HG02610 (cell line): ENCODE data around the gene DIABLO.
"Not testable (repeated sequence)": the region's sequence is repeated elsewhere in the genome, so short reads cannot be mapped to it uniquely, and the experiment has no call there.

Experiments used
- ATAC-seq: cut with Tn5 transposase; IDR thresholded peaks from one replicate; pipeline ENCODE4 v1.9.1; 2021; ENCODE audit warnings: mild to moderate bottlenecking, moderate library complexity; ENCODE audit not compliant: unreplicated experiment

Gene DIABLO

GRCh38 chr12:122215771-122216170 is 10.1 kb downstream of the DIABLO start:
- ATAC-seq = no peak

GRCh38 chr12:122208073-122208820 is 17.6 kb downstream of the DIABLO start:
- ATAC-seq = no peak

- ATAC-seq = no peak
Observed at GRCh38 chr12:122207391-122207790, 18.5 kb downstream of the DIABLO start.

GRCh38 chr12:122206976-122207375 is 18.9 kb downstream of the DIABLO start:
- no peak for ATAC-seq

GRCh38 chr12:122206111-122206881 is 19.6 kb downstream of the DIABLO start:
- ATAC-seq = no peak

GRCh38 chr12:122205053-122205925 is 20.6 kb downstream of the DIABLO start:
- no peak for ATAC-seq

- ATAC-seq = no peak
Observed at GRCh38 chr12:122204167-122205052, 21.4 kb downstream of the DIABLO start.

GRCh38 chr12:122203301-122204166 is 22.3 kb downstream of the DIABLO start, which contains the start of gene B3GNT4:
Gene B3GNT4 (plus strand): TSS chr12:122203709. CDS start chr12:122204619, 910 bp downstream.
- ATAC-seq = no peak

GRCh38 chr12:122202811-122203210 is 23.0 kb downstream of the DIABLO start:
- ATAC-seq = not testable (repeated sequence)

- ATAC-seq = no peak
Observed at GRCh38 chr12:122202017-122202416, 23.8 kb downstream of the DIABLO start.

GRCh38 chr12:122201381-122201780 is 24.5 kb downstream of the DIABLO start:
- ATAC-seq = no peak

- ATAC-seq = no peak
Observed at GRCh38 chr12:122200541-122201175, 25.2 kb downstream of the DIABLO start.

GRCh38 chr12:122199484-122200355 is 26.1 kb downstream of the DIABLO start:
- ATAC-seq = no peak

GRCh38 chr12:122197612-122197966 is 28.3 kb downstream of the DIABLO start:
- no peak for ATAC-seq

GRCh38 chr12:122195405-122195804 is 30.4 kb downstream of the DIABLO start:
- ATAC-seq = no peak

- no peak for ATAC-seq
Observed at GRCh38 chr12:122194804-122195203, 31.0 kb downstream of the DIABLO start.

- no peak for ATAC-seq
Observed at GRCh38 chr12:122192441-122192840, 33.4 kb downstream of the DIABLO start.
